Sigmoid colon (tissue), 4 donors: ENCODE results near the gene CEP95.

ENCODE experiments used
- CTCF ChIP-seq, 4 experiments: fragments of 450-650 bp in 3 of 4; fragments of 200-600 bp in 1 of 4; IDR thresholded peaks; one replicate each; pipeline ENCODE4 v1.5.1; 2016 to 2019; ENCODE audit warnings: antibody characterized with exemption in 4 of 4, mild to moderate bottlenecking in 3 of 4, moderate library complexity in 2 of 4
- EP300 ChIP-seq, 4 donors: sonication (generic); formaldehyde crosslinking; IDR thresholded peaks; one replicate each; pipeline ENCODE4 v1.6.1; 2017; ENCODE audit warnings: antibody characterized with exemption in 4 of 4
- POLR2A ChIP-seq, 2 donors: fragments of 450-650 bp; IDR thresholded peaks; one replicate each; pipeline ENCODE4 v1.6.1; 2016; ENCODE audit warnings: antibody characterized with exemption in 2 of 2, mild to moderate bottlenecking in 2 of 2, moderate library complexity in 2 of 2
- POLR2AphosphoS5 ChIP-seq, 4 donors: sonication (generic); formaldehyde crosslinking; IDR thresholded peaks; one replicate each; pipeline ENCODE4 v1.6.1; 2017; ENCODE audit warnings: antibody characterized with exemption in 4 of 4

DNA sequence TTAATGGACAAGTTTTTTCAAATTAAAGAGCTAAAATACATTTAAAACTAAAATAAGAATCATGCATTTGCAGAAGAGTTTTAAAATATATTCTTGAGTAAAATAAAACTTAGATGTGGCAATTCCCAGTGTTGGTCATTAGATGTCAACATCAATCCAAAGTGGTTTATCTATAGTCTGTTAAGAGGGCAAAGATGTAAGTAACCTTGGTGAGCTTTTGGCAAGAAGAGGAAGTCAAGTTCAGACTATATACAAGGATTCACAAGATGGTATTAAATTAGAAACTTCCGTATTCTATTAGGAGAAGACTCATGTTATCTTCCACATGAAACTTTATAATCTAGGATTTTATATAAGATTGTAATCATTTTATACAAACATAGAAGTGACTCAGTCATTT lies 73.1 kb downstream of the CEP95 start:
- no peak for TF ChIP-seq CTCF (IDR thresholded peaks at IDR 0.05)
- no peak for TF ChIP-seq POLR2A (IDR thresholded peaks at IDR 0.05)
- TF ChIP-seq POLR2AphosphoS5 (IDR thresholded peaks at IDR 0.05): no peak
- no peak for TF ChIP-seq EP300 (IDR thresholded peaks at IDR 0.05)
